RCC 7860 (cell line): ENCODE results near the gene FAM149A.
A peak's percentile ranks its signal among the peaks of the same experiment; 100 is the strongest.

Source experiments
- DNase-seq: peaks from one replicate; pipeline ENCODE4 v3.0.0-alpha.2; 2015; ENCODE audit warnings: low spot score
- FAIRE-seq: peaks from 2 replicates; lab custom pipeline; 2012; peaks lifted over from hg19 to GRCh38; lab: Jason Lieb, UNC

Gene FAM149A

DNA sequence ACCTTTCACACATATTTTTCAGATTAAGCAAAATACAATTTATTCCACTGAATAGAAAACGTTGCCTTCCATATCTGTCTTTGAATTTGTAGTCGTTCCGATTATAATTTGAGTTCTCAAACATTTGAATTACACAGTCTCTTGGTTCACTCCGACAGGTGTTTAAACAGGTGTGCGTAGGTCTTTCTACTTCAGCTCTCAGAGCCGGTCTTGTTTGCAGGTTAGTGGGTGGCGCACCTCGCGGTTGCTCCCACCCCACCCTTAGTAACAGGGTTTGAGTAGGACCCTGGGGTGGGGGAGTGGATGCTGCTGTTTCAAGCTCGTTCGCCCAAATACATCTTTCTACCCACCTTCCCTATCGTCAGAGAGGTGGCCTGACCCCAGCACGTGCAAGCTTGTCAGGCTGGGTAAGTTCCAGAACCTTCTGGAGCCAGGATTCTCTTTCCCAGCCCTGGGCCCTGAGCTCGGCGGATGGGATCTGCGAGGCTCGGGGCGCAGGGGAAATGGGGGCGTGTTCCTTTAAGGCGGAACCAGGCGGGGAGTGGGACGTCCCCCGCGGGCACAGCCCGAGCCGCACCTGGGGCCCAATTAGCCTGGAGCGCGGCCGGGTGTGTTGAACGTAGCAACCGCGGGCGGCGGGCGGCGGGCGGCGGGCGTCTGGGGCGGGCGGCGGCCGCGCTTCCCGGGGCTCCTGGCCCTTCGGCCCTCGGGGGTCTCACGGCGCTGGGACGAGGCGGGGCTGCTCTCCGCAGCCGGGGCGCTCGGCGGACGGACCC is at the start of gene FAM149A:
Gene FAM149A, plus strand, starts transcription at position 591 of the 776 bp plus-strand sequence.
- FAIRE-seq (no peak), DNase-seq (no peak)

DNA sequence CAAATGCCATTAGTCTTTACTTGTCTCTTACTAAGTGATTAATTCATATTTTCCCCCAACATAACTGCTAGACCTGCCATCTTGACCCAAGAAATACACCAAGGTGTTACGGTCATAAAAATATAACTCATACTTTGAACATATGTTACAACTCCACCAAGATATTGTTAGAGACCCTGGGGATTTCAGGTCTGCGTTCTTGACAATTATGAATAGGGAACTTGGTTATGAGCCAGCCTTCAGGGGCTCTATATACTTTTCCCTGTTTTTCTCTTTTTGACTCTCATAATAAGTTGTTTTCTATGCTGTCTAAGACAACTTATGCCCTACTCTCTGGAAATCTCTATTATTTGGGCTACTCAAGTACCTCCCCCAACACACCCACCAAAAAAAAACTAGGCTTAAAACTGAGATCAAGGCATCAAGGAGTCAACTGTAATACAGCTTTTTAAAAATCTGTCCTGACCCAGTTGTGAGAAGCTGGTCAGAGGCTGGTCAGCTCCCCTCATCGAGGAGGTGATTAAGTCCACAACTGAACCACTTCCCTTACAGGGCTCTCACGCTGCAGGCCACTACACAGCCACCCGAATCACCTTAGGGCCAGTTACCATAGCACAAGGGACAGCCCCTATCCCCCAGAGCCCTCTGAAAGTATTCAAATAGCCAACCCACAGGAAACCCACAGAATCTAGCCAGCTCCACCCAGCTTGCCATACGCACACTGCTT is 46.1 kb upstream of the FAM149A start:
- DNase-seq (no peak), FAIRE-seq (no peak)

DNA sequence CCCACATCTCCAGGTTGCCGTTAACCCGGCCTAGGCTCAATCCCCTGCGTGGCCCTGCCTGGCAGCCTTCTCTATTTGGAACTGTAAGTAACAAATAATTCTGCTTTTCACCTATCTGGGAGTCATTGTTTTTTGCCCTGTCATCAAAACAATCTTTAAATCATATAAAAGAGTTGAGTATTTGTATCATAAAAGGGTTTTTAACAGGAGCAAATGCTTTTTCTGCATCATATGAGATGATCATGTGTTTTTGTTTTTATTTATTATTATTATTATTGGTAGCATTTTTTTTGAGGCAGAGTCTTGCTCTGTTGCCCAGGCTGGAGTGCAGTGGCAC is 45.6 kb upstream of the FAM149A start:
- FAIRE-seq = no peak
- no peak for DNase-seq

DNA sequence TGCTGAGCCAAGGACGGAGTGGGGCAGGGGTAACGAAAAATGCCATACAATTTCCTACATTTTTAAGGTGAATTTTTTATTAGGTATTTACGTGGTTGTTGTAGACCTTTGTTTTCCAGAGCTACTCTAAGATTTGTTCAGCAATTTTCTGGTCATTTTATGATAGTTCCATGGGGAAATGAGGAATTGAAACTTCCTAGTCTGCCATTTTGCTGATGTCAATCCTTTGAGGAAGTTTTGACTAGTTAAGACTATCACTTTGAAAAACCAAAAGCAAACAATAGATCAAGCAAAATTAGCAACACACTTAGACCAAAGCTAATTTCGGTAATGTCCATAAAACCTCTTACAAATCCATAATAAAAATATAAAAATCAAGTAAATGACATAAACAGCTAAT is 42.6 kb upstream of the FAM149A start:
- FAIRE-seq = no peak
- DNase-seq = no peak

- peak; percentile 36 for DNase-seq
- FAIRE-seq = peak; percentile 26
These were observed 36.6 kb upstream of the FAM149A start for GRCh38 chr4:186067757-186068385.

DNA sequence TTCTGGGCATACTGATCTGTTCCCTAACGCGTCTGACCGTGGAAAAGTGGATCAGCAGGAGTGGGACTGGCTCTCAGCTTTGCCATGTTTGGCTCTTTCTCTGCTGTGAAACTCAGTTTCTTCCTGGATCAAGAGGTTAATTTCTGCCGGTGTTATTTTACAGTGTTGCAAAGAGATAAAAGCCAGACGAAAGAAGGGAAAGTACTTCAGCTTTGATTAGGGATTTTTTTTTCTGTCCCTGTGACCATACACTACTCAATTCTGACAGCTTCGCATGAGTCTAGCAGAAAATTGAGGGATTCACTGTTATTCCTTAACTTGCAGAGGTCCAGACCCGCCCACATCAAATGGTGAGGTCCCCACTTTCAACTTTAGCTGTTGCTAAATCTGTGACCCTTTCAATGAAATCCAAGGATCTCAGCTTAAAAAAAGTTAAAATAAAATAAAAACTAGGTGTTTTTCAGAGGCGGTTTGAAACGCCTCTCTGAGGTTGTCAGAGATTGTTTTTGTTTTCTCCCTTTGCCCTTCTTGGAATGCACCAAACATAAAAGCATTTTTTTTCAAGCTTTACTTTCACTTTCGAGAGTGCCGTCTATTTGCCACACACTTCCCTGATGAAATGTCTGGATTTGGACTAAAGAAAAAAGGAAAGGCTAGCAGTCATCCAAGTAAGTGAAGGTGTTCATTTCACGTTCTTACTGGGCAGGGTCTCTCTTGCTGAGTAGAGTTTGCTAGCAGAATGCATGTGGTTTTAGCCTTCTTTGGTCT is 35.7 kb upstream of the FAM149A start, which contains the start of gene TLR3:
Gene TLR3, plus strand, starts transcription at position 576 of the 768 bp plus-strand sequence. CDS start 7,464 bp downstream, outside the sequence.
- no peak for FAIRE-seq
- DNase-seq = peak; percentile 4

- FAIRE-seq (no peak), DNase-seq (no peak)
These were observed 34.8 kb upstream of the FAM149A start for GRCh38 chr4:186069729-186070128.

GRCh38 chr4:186072516-186072915 is 32.0 kb upstream of the FAM149A start:
- DNase-seq = no peak
- no peak for FAIRE-seq

DNA sequence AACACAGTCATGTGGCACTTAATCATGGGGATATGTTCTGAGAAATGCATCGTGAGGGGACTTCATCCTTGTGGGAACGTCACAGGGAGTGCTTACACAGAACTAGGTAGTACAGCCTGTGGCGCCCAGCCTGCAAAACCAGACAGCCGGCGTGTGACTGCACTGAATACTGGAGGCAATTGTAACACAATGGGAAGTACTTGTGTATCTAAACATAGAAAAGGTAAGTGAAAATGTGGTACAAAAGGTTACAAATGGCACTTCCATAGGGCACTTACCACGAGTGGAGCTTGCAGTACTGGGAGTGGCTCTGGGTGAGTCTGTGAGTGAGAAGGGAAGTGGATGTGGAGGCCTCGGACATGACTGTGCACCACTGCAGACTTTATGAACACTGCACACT is 30.3 kb upstream of the FAM149A start:
- FAIRE-seq (no peak), DNase-seq (peak; percentile 3)

DNA sequence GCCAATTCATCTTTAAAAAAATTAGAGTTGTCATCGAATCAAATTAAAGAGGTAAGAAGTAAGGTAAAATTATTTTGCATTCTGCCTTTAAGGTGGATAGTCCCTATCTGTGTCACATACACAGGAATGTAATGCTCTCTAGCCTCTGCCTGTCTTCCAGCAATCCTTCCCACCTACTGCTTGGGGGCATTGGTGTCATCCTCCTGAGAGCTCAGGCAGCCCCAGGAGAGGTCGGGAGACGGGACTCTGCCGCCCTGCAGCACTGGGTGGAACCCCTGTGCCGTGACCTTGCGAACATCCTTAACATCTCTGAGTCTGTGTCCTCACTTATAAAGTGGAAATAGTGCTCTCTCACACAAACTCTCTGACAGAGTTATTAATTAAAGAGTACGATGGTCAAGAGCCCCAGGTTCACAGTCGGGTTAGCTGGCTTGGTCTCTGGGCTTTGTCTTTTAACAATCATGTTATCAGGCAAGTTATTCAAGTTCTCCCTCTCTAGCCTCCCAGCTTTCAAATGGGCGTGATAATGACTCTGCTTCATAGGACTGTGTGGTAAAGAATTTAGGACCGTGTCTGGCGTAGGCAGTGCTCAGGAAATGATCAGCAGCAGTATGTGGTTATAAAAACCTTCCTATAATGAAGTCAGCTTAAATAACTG is 25.4 kb upstream of the FAM149A start:
- peak; percentile 14 for FAIRE-seq

GRCh38 chr4:186079694-186080093 is 24.8 kb upstream of the FAM149A start:
- peak; percentile 2 for FAIRE-seq
- peak; percentile 5 for DNase-seq

More for the DNA sequence above, 25.4 kb upstream of the FAM149A start:
- DNase-seq = peak; percentile 22

- no peak for FAIRE-seq
- DNase-seq = no peak
These were observed 23.2 kb upstream of the FAM149A start for GRCh38 chr4:186081202-186081807.

DNA sequence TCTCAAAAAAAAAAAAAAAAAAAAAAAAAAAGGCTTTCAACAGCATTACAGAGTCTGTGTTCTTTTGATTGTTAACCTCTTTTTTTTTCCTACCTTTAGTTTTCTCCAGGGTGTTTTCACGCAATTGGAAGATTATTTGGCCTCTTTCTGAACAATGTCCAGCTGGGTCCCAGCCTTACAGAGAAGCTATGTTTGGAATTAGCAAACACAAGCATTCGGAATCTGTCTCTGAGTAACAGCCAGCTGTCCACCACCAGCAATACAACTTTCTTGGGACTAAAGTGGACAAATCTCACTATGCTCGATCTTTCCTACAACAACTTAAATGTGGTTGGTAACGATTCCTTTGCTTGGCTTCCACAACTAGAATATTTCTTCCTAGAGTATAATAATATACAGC is 22.3 kb upstream of the FAM149A start:
- no peak for DNase-seq
- FAIRE-seq = no peak

DNA sequence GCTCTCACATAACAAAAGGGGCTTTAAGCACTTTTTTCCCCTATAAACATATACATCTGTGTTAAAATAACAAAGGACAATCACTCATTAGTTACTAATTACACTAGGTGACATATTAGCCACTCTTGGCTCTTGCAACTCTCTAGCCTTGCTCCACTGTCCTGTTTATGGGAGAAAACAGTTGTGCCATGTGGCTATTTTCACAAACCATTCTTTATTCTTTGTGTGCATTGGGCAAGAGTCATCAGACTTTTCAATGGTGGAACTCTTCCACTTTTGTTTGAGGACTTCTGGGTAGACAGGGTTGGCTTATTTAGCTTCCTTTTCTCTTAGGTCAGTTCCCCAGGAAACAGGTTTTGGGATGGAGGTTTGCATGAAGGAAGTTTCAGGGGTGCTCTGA is 16.0 kb upstream of the FAM149A start:
- DNase-seq (no peak), FAIRE-seq (no peak)

DNA sequence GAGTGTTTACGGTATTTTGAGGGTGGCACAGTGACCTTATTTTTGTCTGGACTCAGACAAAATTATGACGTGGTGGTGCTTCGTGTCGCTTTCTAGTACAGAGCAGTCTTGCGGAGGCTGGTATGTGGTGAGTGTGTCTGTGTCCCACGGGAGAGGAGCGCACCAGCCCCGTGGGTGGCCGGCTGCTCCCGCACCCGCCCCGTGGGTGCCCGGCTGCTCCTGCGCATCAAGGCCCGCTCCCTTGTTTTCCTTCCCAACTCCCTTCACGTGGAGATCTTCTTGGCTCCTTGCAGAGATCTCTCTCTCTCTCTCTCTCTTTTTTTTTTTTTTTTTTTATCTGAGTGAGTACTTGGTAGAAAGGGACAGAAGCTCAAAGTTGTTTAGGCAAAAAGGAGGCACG is 12.2 kb upstream of the FAM149A start:
- FAIRE-seq (no peak), DNase-seq (no peak)

GRCh38 chr4:186095406-186095805 is 9.1 kb upstream of the FAM149A start:
- DNase-seq (no peak), FAIRE-seq (no peak)

DNA sequence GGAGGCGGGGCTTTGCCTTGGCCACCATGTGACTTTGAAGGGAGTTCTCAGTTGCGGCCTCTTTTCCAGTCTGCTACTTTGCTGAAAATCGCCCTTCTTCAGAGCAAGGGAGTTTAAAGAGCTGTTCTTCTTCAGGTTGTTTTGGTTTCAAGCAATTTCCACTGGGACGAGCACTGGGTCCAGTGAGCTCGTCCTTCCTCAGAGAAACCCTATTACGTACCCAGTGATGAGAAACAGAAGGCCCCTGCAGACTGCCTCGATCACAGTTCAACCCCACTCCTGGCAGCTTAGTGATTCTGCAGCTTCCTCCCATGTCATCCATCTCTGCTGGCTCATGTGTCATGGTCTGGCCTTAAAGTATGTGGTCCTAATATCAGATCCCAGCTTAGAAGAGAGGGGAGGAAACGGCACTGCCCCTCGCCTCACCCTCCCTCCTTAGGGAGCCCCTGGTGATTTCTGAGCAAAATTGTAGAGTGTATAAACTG is 7.8 kb upstream of the FAM149A start:
- DNase-seq = no peak
- FAIRE-seq = no peak

- DNase-seq (no peak), FAIRE-seq (no peak)
These were observed 7.1 kb upstream of the FAM149A start for GRCh38 chr4:186097386-186097785.

DNA sequence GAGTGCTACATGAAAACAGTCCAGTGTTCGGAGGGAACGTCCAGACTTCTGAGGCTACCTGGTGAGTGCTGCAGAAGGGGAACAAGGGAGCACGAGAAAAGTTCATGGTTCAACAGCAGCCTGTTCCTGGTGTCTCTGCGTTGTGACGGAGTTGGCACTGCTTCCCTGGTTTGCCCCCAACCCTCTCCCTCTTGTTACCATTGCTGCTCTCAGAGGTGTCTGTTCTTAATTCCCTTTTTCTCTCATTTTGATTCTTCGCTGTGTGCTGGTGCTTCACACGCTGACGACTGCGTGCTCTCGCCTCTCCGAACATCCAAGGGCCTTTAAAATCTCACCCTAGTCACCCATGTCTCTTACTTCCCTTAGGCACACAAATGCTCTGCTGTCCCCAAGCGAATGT is 1.6 kb upstream of the FAM149A start:
- no peak for FAIRE-seq
- no peak for DNase-seq
